ENCODE data around the gene LYG2.

GRCh38 chr2:99255491-99256318 lies at the start of gene LYG2:
- TF ChIP-seq CTBP1 (IDR thresholded peaks at IDR 0.05; ENCODE audit: borderline replicate concordance) (no peak), HDGF (IDR thresholded peaks at IDR 0.05; ENCODE audit: borderline replicate concordance) (no peak), BHLHE40 (IDR thresholded peaks at IDR 0.05; ENCODE audit: borderline replicate concordance) (no peak), TARDBP (IDR thresholded peaks at IDR 0.05) (no peak)

All from HEK293T (cell line).